NCI-H345 (cell line): Measurements from ENCODE around the gene DLL4.
"Not testable (repeated sequence)": the region's sequence is repeated elsewhere in the genome, so short reads cannot be mapped to it uniquely, and the experiment has no call there.

Experiments used
- DNase-seq: peaks from one replicate; lab custom pipeline; 2025; lab: John Stamatoyannopoulos, UW

The DLL4 gene

GRCh38 chr15:40958723-40959122 lies 29.6 kb downstream of the DLL4 start:
- DNase-seq: no peak

GRCh38 chr15:40959331-40960141 lies 30.4 kb downstream of the DLL4 start:
- no peak for DNase-seq

GRCh38 chr15:40960151-40960885 lies 31.2 kb downstream of the DLL4 start:
- DNase-seq: no peak

GRCh38 chr15:40960925-40961324 lies 31.8 kb downstream of the DLL4 start:
- no peak for DNase-seq

GRCh38 chr15:40961740-40962139 lies 32.6 kb downstream of the DLL4 start:
- not testable (repeated sequence) for DNase-seq

- DNase-seq: not testable (repeated sequence)
These were observed 33.2 kb downstream of the DLL4 start for GRCh38 chr15:40962317-40962716.

- DNase-seq: no peak
These were observed 34.1 kb downstream of the DLL4 start for GRCh38 chr15:40963201-40963600.

GRCh38 chr15:40964006-40964405 lies 34.9 kb downstream of the DLL4 start:
- no peak for DNase-seq

- no peak for DNase-seq
These were observed 35.5 kb downstream of the DLL4 start for GRCh38 chr15:40964634-40965033.

GRCh38 chr15:40968290-40969085 lies 39.3 kb downstream of the DLL4 start:
- no peak for DNase-seq

- no peak for DNase-seq
These were observed 40.2 kb downstream of the DLL4 start for GRCh38 chr15:40969363-40969762.

GRCh38 chr15:40974879-40975278 lies 45.7 kb downstream of the DLL4 start:
- DNase-seq: no peak

GRCh38 chr15:40976819-40977218 lies 47.7 kb downstream of the DLL4 start:
- no peak for DNase-seq

- no peak for DNase-seq
These were observed 49.0 kb downstream of the DLL4 start for GRCh38 chr15:40978141-40978540.

GRCh38 chr15:40978562-40978961 lies 49.4 kb downstream of the DLL4 start:
- DNase-seq: no peak

GRCh38 chr15:40981186-40981585 lies 52.0 kb downstream of the DLL4 start:
- DNase-seq: no peak

- DNase-seq: no peak
These were observed 53.7 kb downstream of the DLL4 start for GRCh38 chr15:40982855-40983254.

GRCh38 chr15:40984406-40984805 lies 55.3 kb downstream of the DLL4 start:
- no peak for DNase-seq

GRCh38 chr15:40984964-40985363 lies 55.8 kb downstream of the DLL4 start:
- no peak for DNase-seq

- no peak for DNase-seq
These were observed 56.6 kb downstream of the DLL4 start for GRCh38 chr15:40985541-40986330.

GRCh38 chr15:40986820-40987219 lies 57.7 kb downstream of the DLL4 start:
- no peak for DNase-seq

GRCh38 chr15:40988156-40988555 lies 59.0 kb downstream of the DLL4 start:
- no peak for DNase-seq
